ENCODE results near the gene ATP6V0A4.
"Not testable (repeated sequence)": the region's sequence is repeated elsewhere in the genome, so short reads cannot be mapped to it uniquely, and the experiment has no call there.

The ATP6V0A4 gene

GRCh38 chr7:138752518-138753149 is 45.4 kb downstream of the ATP6V0A4 start:
- ATAC-seq (replicated peaks) (peak; percentile 93 to 95), DNase-seq (peak; percentile 48)
- no peaks in the 10 kb centered on the region for H3K36me3 Mint-ChIP-seq
- H3K27me3 Mint-ChIP-seq, result peaks cover 0 to 12% of the 10 kb centered on the region in 2 donors
- H3K4me3 Mint-ChIP-seq, result no peak overlapping the region
- no peak overlapping the region for H3K27ac Mint-ChIP-seq
- H3K4me1 Mint-ChIP-seq, result no peaks in the 10 kb centered on the region
- H3K9me3 Mint-ChIP-seq, result no peaks in the 10 kb centered on the region

DNA sequence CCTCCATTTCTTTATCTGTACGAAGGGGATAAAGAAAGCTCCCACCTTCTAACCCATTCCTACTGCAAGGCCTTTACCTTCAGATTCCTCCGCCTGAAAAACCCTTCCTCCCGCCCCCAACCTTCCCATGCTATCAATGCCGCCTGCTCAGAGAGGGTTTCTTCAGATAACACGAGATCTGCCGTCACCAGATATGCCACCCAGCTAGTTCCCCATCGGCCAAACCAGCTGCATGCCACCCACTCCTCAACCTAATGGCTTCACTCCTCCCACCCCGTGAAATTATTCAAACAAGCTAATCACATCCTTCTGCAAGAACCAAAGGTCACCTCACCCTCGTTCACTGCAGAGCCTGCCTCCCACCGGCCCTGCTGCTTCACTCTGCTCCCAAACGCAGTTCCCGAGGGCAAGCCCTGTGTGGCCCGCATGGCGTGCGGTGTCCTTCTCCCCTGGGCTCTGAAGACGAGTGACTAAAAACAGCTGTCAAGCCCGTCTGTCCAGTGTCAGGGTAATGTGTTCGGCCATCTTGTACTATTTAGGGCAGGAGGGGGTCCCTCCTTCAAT is 47.0 kb downstream of the ATP6V0A4 start:
- H3K36me3 Mint-ChIP-seq, result no peaks in the 10 kb centered on the region
- H3K27ac Mint-ChIP-seq, result no peak overlapping the region
- no peaks in the 10 kb centered on the region for H3K4me1 Mint-ChIP-seq
- no peak for DNase-seq
- H3K27me3 Mint-ChIP-seq, result peaks cover 0 to 12% of the 10 kb centered on the region in 2 donors
- H3K4me3 Mint-ChIP-seq, result no peak overlapping the region
- no peak for ATAC-seq (replicated peaks)
- H3K9me3 Mint-ChIP-seq, result no peaks in the 10 kb centered on the region

DNA sequence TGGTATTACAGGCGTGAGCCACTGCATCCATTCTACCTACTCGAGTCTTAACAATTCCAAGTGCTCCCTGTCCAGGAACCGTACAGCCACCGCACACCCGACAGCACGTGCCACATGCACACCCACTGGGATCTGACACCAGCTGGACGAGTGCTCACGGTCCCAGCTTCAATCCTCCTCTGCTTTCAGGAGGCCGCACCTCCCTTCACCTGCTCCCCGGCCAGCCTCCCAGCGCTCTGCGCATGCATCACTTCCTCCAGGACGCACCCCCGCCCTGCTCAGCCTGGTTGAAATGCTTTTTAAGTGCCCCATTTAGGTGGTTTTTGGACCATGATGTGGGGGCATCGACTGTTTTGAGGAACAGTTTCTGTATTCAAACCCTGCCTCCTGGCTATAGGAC is 47.5 kb downstream of the ATP6V0A4 start:
- Mint-ChIP-seq H3K27me3 (peaks cover 0 to 12% of the 10 kb centered on the region in 2 donors), H3K27ac (no peak overlapping the region), H3K4me3 (no peak overlapping the region), H3K36me3 (no peaks in the 10 kb centered on the region), H3K9me3 (no peaks in the 10 kb centered on the region), H3K4me1 (no peaks in the 10 kb centered on the region)
- ATAC-seq (replicated peaks), result no peak
- DNase-seq, result no peak

- H3K36me3 Mint-ChIP-seq, result no peaks in the 10 kb centered on the region
- ATAC-seq (replicated peaks), result no peak
- no peak for DNase-seq
- H3K27ac Mint-ChIP-seq, result no peak overlapping the region
- H3K4me1 Mint-ChIP-seq, result no peaks in the 10 kb centered on the region
- H3K9me3 Mint-ChIP-seq, result no peaks in the 10 kb centered on the region
- H3K27me3 Mint-ChIP-seq, result peaks cover 0 to 12% of the 10 kb centered on the region in 2 donors
- no peak overlapping the region for H3K4me3 Mint-ChIP-seq
Observed at GRCh38 chr7:138749960-138750359, 48.0 kb downstream of the ATP6V0A4 start.

- Mint-ChIP-seq H3K27ac (no peak overlapping the region), H3K4me3 (no peak overlapping the region), H3K4me1 (no peaks in the 10 kb centered on the region), H3K9me3 (no peaks in the 10 kb centered on the region), H3K36me3 (no peaks in the 10 kb centered on the region), H3K27me3 (peaks cover 0 to 12% of the 10 kb centered on the region in 2 donors)
- DNase-seq, result no peak
- ATAC-seq (replicated peaks), result no peak
Observed at GRCh38 chr7:138748666-138749065, 49.3 kb downstream of the ATP6V0A4 start.

DNA sequence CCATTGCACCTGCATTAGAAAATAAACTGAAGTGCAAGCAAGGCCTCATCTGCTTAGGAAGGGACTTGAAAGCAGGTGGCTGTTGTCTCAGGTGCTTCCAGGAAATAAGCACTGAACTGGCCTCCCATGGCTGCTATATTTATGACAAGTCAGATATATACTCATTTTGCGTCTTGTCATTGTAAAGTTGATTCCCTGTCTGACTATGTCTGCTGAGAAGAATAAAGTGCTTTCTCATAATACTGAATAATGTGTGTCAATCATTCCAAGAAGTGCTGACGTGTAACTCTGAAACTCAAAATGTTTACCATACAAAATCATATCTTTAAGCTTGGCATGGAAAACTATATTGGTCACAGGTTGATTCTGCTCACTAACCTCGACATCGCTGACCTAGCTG is 51.9 kb downstream of the ATP6V0A4 start:
- Mint-ChIP-seq H3K4me3 (no peak overlapping the region), H3K4me1 (no peaks in the 10 kb centered on the region), H3K36me3 (no peaks in the 10 kb centered on the region), H3K9me3 (no peaks in the 10 kb centered on the region), H3K27me3 (peaks cover 0 to 6% of the 10 kb centered on the region in 2 donors), H3K27ac (no peak overlapping the region)
- no peak for DNase-seq
- no peak for ATAC-seq (replicated peaks)

DNA sequence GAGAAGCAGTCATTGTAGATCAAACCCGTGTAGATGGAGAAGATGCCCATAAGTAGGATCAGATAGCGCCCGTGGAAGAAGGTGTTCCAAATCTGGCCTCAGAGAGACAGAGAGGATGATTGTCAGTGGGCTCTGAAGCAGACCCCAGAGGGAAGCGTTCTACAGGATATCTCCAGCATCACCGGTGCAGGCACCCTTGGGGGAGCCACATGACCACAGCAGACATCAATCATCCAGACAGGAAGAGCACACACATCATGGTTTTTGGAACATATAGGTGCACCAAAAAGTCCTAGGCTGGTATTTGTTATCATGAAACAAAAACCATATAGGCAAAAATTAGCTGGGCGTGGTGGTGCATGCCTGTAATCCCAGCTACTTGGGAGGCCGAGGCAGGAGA is 52.8 kb downstream of the ATP6V0A4 start:
- no peaks in the 10 kb centered on the region for H3K36me3 Mint-ChIP-seq
- ATAC-seq (replicated peaks), result no peak

DNA sequence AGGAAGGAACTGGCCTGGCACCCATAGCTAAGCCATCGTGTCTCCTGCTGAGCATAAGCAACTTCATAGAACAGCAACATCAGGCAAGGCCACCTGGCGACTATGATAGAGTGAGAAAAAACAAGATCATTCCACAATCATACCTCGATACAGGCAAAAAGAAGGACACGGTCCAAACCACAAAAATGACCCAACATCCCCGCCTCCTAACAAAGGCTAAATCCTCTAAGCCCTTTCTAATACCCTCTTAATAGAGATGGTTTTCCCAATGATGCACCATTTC is 56.6 kb downstream of the ATP6V0A4 start:
- H3K9me3 Mint-ChIP-seq, result peaks cover 0 to 3% of the 10 kb centered on the region in 2 donors
- no peak overlapping the region for H3K4me3 Mint-ChIP-seq
- H3K4me1 Mint-ChIP-seq, result peaks cover 0 to 6% of the 10 kb centered on the region in 2 donors
- no peak for ATAC-seq (replicated peaks)
- H3K36me3 Mint-ChIP-seq, result peaks cover 0 to 3% of the 10 kb centered on the region in 2 donors
- DNase-seq, result no peak
- peaks cover 0 to 12% of the 10 kb centered on the region in 2 donors for H3K27me3 Mint-ChIP-seq
- H3K27ac Mint-ChIP-seq, result no peak overlapping the region

More for the DNA sequence above, 52.8 kb downstream of the ATP6V0A4 start:
- Mint-ChIP-seq H3K27me3 (no peaks in the 10 kb centered on the region), H3K4me1 (no peaks in the 10 kb centered on the region), H3K27ac (no peak overlapping the region), H3K9me3 (no peaks in the 10 kb centered on the region), H3K4me3 (no peak overlapping the region)
- no peak for DNase-seq

DNA sequence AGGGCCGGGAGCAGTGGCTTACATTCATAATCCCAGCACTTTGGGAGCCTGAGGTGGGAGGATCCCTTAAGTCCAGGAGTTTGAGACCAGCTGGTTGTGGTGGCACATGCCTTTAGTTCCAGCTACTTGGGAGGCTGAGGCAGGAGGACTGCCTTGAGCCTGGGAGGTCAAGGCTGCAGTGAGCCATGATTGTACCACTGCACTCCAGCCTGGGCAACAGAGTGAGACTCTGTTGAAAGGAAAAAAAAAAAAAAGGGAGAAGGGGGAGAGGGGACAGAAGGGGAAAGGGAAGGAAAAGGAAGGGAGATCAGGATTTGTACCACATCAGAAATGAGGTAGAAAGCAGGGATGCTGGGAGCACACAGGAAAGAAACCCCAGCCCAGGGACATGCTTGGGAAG is 58.1 kb downstream of the ATP6V0A4 start:
- no peak overlapping the region for H3K27ac Mint-ChIP-seq
- peaks cover 0 to 3% of the 10 kb centered on the region in 2 donors for H3K36me3 Mint-ChIP-seq
- DNase-seq, result no peak
- no peak for ATAC-seq (replicated peaks)
- H3K4me1 Mint-ChIP-seq, result peaks cover 0 to 6% of the 10 kb centered on the region in 2 donors
- peaks cover 0 to 12% of the 10 kb centered on the region in 2 donors for H3K27me3 Mint-ChIP-seq
- H3K9me3 Mint-ChIP-seq, result peaks cover 0 to 3% of the 10 kb centered on the region in 2 donors
- no peak overlapping the region for H3K4me3 Mint-ChIP-seq

DNA sequence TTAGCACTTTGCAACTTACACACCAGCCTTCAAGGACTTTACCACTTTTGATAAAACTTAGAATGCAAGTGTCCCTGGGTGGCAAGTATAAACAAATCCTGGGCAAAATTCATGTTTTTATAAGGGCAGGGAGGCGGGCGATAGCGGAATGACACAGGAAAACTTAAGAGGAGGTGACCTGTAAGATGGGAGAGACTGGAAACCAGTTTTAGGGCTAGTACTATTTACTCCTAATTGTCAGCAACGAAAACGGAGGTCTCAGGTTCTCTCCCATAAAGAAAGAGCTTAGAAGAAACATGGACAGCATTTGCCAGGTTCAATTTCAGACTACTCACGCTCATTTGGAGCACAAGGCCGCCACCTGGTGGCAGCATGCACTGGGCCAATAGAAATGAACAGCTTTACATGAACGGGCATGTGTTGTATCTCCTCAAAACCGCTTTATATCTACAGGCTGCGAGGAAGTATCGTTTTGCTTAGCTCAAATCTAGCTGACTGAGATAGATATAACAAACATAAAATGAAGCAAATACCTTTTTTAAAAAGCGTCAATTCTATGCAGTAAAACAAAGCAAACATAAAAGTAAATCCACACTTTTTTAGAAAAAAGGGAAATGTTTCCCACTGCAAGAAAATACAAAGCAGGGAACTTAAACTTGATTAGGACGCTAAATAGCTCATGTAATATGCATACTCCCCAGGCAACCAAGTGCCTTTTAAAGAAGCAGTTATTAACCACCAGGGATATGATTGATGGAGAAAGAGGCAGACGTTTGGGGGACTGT is 59.3 kb downstream of the ATP6V0A4 start:
- peaks cover 0 to 3% of the 10 kb centered on the region in 2 donors for H3K36me3 Mint-ChIP-seq
- H3K27me3 Mint-ChIP-seq, result peaks cover 0 to 12% of the 10 kb centered on the region in 2 donors
- H3K4me1 Mint-ChIP-seq, result peaks cover 0 to 6% of the 10 kb centered on the region in 2 donors
- H3K9me3 Mint-ChIP-seq, result peaks cover 0 to 3% of the 10 kb centered on the region in 2 donors
- no peak overlapping the region for H3K4me3 Mint-ChIP-seq
- DNase-seq (peak; percentile 39), ATAC-seq (replicated peaks) (peak; percentile 82 to 89)
- no peak overlapping the region for H3K27ac Mint-ChIP-seq

DNA sequence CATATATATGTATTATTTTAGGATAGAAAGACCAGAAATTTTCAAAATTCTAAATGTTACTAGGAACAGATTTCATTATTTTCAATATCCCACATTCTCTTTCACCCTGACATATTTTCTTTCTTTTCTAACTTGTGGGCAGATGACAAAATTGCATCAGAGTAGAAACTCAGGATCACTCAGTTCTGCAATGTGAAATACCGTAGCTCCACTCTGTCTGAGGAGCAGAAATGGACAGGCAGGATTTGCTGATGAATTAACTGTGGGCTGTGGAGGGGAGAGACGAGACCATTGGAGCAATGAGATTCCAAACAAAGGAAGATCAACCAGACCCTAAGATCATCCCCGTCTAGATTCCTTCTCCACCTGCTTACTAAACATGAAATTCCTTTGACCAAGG is 59.9 kb downstream of the ATP6V0A4 start:
- DNase-seq, result no peak

DNA sequence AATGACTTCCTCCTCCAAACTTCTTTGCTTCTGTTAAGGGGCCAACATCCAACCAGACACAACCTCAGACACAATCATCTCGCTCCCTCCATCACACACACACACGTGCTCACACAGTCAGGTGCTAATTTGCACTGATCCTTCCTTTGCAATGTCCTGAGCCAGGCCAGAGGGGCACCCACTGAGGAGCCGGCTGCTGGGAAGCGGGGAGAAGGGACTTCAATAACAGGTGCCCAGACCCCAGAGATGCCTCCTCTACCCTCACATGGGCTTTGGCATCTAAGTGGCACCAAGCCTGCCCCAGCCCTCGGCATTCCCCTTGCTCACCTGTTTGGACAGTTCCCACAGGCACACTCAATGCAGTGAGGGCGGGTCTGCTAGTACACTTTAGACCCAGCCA is 62.6 kb downstream of the ATP6V0A4 start:
- H3K36me3 Mint-ChIP-seq, result peaks cover 0 to 3% of the 10 kb centered on the region in 2 donors
- H3K4me1 Mint-ChIP-seq, result peaks cover 0 to 6% of the 10 kb centered on the region in 2 donors
- ATAC-seq (replicated peaks) (no peak), DNase-seq (no peak)
- H3K27me3 Mint-ChIP-seq, result peaks cover 0 to 12% of the 10 kb centered on the region in 2 donors
- H3K9me3 Mint-ChIP-seq, result peaks cover 0 to 3% of the 10 kb centered on the region in 2 donors
- H3K4me3 Mint-ChIP-seq, result no peak overlapping the region
- H3K27ac Mint-ChIP-seq, result no peak overlapping the region

More for the DNA sequence above, 59.9 kb downstream of the ATP6V0A4 start:
- Mint-ChIP-seq H3K4me3 (no peak overlapping the region), H3K27me3 (peaks cover 0 to 12% of the 10 kb centered on the region in 2 donors), H3K9me3 (peaks cover 0 to 3% of the 10 kb centered on the region in 2 donors), H3K4me1 (peaks cover 0 to 6% of the 10 kb centered on the region in 2 donors), H3K27ac (no peak overlapping the region), H3K36me3 (peaks cover 0 to 3% of the 10 kb centered on the region in 2 donors)
- ATAC-seq (replicated peaks), result no peak

GRCh38 chr7:138731733-138732132 is 66.3 kb downstream of the ATP6V0A4 start:
- H3K27me3 Mint-ChIP-seq; ATAC-seq (replicated peaks); H3K4me1 Mint-ChIP-seq; H3K36me3 Mint-ChIP-seq; H3K4me3 Mint-ChIP-seq; DNase-seq; H3K9me3 Mint-ChIP-seq; H3K27ac Mint-ChIP-seq: not testable (repeated sequence)

- H3K36me3 Mint-ChIP-seq, result no peaks in the 10 kb centered on the region
- no peaks in the 10 kb centered on the region for H3K27me3 Mint-ChIP-seq
- H3K27ac Mint-ChIP-seq, result no peak overlapping the region
- no peaks in the 10 kb centered on the region for H3K4me1 Mint-ChIP-seq
- no peaks in the 10 kb centered on the region for H3K9me3 Mint-ChIP-seq
- ATAC-seq (replicated peaks), result no peak
- no peak for DNase-seq
- no peak overlapping the region for H3K4me3 Mint-ChIP-seq
Observed at GRCh38 chr7:138729444-138729843, 68.6 kb downstream of the ATP6V0A4 start.
